CD14-positive monocyte (primary cell): ENCODE data around the gene GPR68. TPM values are rescaled to one million over a fixed set of nuclear protein-coding genes. Genes with fewer than 3 reads are reported as not detected.

Experiments
- DNase-seq, 3 donors: peaks; one replicate each; pipeline ENCODE4 v3.0.0-alpha.2; 2011 to 2022
- H2AFZ ChIP-seq: 2 replicates; pipeline ENCODE4 v1.6.0; 2012; ENCODE audit warnings: mild to moderate bottlenecking, low read depth, low read length, inconsistent platforms; ENCODE audit not compliant: insufficient read depth, poor library complexity, severe bottlenecking
- H3K27ac ChIP-seq, 2 donors: 1 replicate in 1 of 2; 2 replicates in 1 of 2; pipeline ENCODE4 v1.5.1; 2012 to 2013; ENCODE audit warnings: low read length in 2 of 2, control low read depth in 1 of 2, inconsistent platforms in 1 of 2, low read depth in 1 of 2, mild to moderate bottlenecking in 1 of 2
- H3K27me3 ChIP-seq, 2 donors: one replicate each; pipeline versions ENCODE4 v1.6.0 to v1.6.1; 2011 to 2013; ENCODE audit warnings: low read length in 2 of 2; ENCODE audit not compliant: control insufficient read depth in 2 of 2, insufficient read depth in 2 of 2
- H3K36me3 ChIP-seq, 2 donors: replicated peaks in 1 of 2; 1 replicate in 1 of 2; 2 replicates in 1 of 2; pipeline versions ENCODE4 v1.5.1 to v1.6.1; 2012 to 2013; ENCODE audit warnings: low read length in 2 of 2, control low read depth in 1 of 2, inconsistent platforms in 1 of 2, mild to moderate bottlenecking in 1 of 2; ENCODE audit not compliant: insufficient read depth in 2 of 2, control insufficient read depth in 1 of 2
- H3K4me1 ChIP-seq, 2 donors: 1 replicate in 1 of 2; 2 replicates in 1 of 2; pipeline versions ENCODE4 v1.5.1 to v1.6.1; 2012 to 2013; ENCODE audit warnings: low read length in 2 of 2, control low read depth in 1 of 2, inconsistent platforms in 1 of 2, mild to moderate bottlenecking in 1 of 2, moderate library complexity in 1 of 2; ENCODE audit not compliant: insufficient read depth in 2 of 2, control insufficient read depth in 1 of 2
- H3K4me2 ChIP-seq: replicated peaks from 2 replicates; pipeline ENCODE3; 2012; ENCODE audit warnings: low read length, moderate library complexity, mild to moderate bottlenecking; ENCODE audit not compliant: poor library complexity, severe bottlenecking; ENCODE audit errors: extremely low read depth
- H3K4me3 ChIP-seq, 3 experiments: fragments of 200-600 bp in 1 of 3; sonication (generic) in 1 of 3; replicated peaks in 1 of 3; 1 replicate in 2 of 3; 2 replicates in 1 of 3; pipeline ENCODE4 v1.5.1; 2011 to 2013; ENCODE audit warnings: low read length in 3 of 3, mild to moderate bottlenecking in 3 of 3, control low read depth in 2 of 3, low read depth in 2 of 3, inconsistent platforms in 1 of 3, moderate library complexity in 1 of 3
- H3K79me2 ChIP-seq: 2 replicates; pipeline ENCODE4 v1.6.0; 2012; ENCODE audit warnings: mild to moderate bottlenecking, control low read depth, inconsistent platforms, low read length, moderate library complexity; ENCODE audit not compliant: insufficient read depth
- H3K9ac ChIP-seq: 2 replicates; pipeline ENCODE4 v1.6.0; 2017; ENCODE audit warnings: low read length, mild to moderate bottlenecking; ENCODE audit not compliant: insufficient read depth, poor library complexity, severe bottlenecking
- H3K9me3 ChIP-seq, 2 donors: replicated peaks in 1 of 2; 1 replicate in 1 of 2; 2 replicates in 1 of 2; pipeline versions ENCODE4 v1.5.1 to v1.6.1; 2012 to 2013; ENCODE audit warnings: low read length in 2 of 2, control low read depth in 1 of 2; ENCODE audit not compliant: control insufficient read depth in 1 of 2, insufficient read depth in 1 of 2
- H4K20me1 ChIP-seq: 2 replicates; pipeline ENCODE4 v1.6.0; 2012; ENCODE audit warnings: mild to moderate bottlenecking, low read length, control low read depth, moderate library complexity; ENCODE audit not compliant: insufficient read depth
- H3K27ac Mint-ChIP-seq, 7 donors: one replicate each; pipeline ENCODE4 v1.8.0; 2020; ENCODE audit warnings: mild to moderate bottlenecking in 7 of 7, mixed read lengths in 7 of 7, moderate library complexity in 6 of 7, inconsistent platforms in 2 of 7
- H3K27me3 Mint-ChIP-seq, 3 donors: one replicate each; pipeline ENCODE4 v1.8.0; 2021 to 2022; ENCODE audit warnings: low read depth in 3 of 3, mild to moderate bottlenecking in 3 of 3, mixed read lengths in 3 of 3, moderate library complexity in 3 of 3, inconsistent platforms in 1 of 3
- H3K36me3 Mint-ChIP-seq, 2 donors: one replicate each; pipeline ENCODE4 v1.8.0; 2020; ENCODE audit warnings: mixed read lengths in 2 of 2, inconsistent platforms in 1 of 2, mild to moderate bottlenecking in 1 of 2
- H3K4me1 Mint-ChIP-seq: one replicate; pipeline ENCODE4 v1.8.0; 2020; ENCODE audit warnings: mild to moderate bottlenecking, mixed read lengths
- H3K4me3 Mint-ChIP-seq, 2 donors: one replicate each; pipeline ENCODE4 v1.8.0; 2020; ENCODE audit warnings: mild to moderate bottlenecking in 2 of 2, mixed read lengths in 2 of 2, moderate library complexity in 1 of 2
- H3K9me3 Mint-ChIP-seq, 7 donors: one replicate each; pipeline ENCODE4 v1.8.0; 2020 to 2022; ENCODE audit warnings: mixed read lengths in 7 of 7, mild to moderate bottlenecking in 6 of 7, moderate library complexity in 6 of 7, inconsistent platforms in 2 of 7
- CTCF ChIP-seq: fragments of 200-600 bp; IDR thresholded peaks from one replicate; pipeline ENCODE4 v1.8.0; 2022; ENCODE audit warnings: antibody characterized with exemption, mild to moderate bottlenecking
- WGBS: methylation state at CpG from one replicate; pipeline ENCODE4 v1.1.5; 2013; ENCODE audit warnings: missing lambda C conversion rate; ENCODE audit not compliant: insufficient coverage; 5-methylcytosine and 5-hydroxymethylcytosine counted together
- intact Hi-C, 2 donors: fragments of 100-400 bp; cut with micrococcal nuclease; formaldehyde crosslinking; loops; one replicate each; pipeline versions ENCODE4 v1.15.0 to v1.15.1; 2023
- polyA plus RNA-seq, 3 donors: library from polyadenylated mRNA; depleted of rRNA in 1 of 3; unstranded in 2 of 3; stranded (reverse) in 1 of 3; fragments of 300-500 nt in 2 of 3; fragments of >200 nt in 1 of 3; fragmentation: Illumina TruSeq in 2 of 3; gene quantifications; 1 replicate in 2 of 3; 2 replicates in 1 of 3; pipeline ENCODE4 v1.2.3, GENCODE V29; 2012 to 2021

The GPR68 gene
- polyA plus RNA-seq, 3 donors: 0.05 to 0.07 TPM; not detected in 1

GRCh38 chr14:91193069-91193468 lies 51.4 kb downstream of the GPR68 start:
- Histone ChIP-seq H3K4me3 (no peak overlapping the region), H3K79me2 (no peaks in the 10 kb centered on the region), H3K9ac (no peak overlapping the region), H4K20me1 (no peaks in the 10 kb centered on the region), H3K27ac (no peak overlapping the region), H3K36me3 (peaks cover 85 to 100% of the 10 kb centered on the region in 2 donors), H2AFZ (no peak overlapping the region), H3K27me3 (no peaks in the 10 kb centered on the region), H3K4me1 (no peaks in the 10 kb centered on the region), H3K9me3 (no peaks in the 10 kb centered on the region), H3K4me2 (no peak overlapping the region)
- no peaks in the 10 kb centered on the region for H3K9me3 Mint-ChIP-seq
- 95% methylated on average over 7 of the region's 12 CpGs for WGBS
- no peak for DNase-seq
- no peaks in the 10 kb centered on the region for H3K4me1 Mint-ChIP-seq
- no peak for TF ChIP-seq CTCF
- peaks cover 79 to 95% of the 10 kb centered on the region in 2 donors for H3K36me3 Mint-ChIP-seq
- peaks cover 0 to 3% (median 2%) of the 10 kb centered on the region in 3 donors for H3K27me3 Mint-ChIP-seq
- H3K4me3 Mint-ChIP-seq: no peak overlapping the region
- intact Hi-C loops: no loop called here
- H3K27ac Mint-ChIP-seq: peak overlapping the region in 4 of 7 donors; percentile 7 to 36 (median 22)

GRCh38 chr14:91190853-91191252 lies 53.7 kb downstream of the GPR68 start:
- intact Hi-C loops: no loop called here
- Histone ChIP-seq H3K79me2 (no peaks in the 10 kb centered on the region), H3K27me3 (no peaks in the 10 kb centered on the region), H3K9ac (no peak overlapping the region), H3K4me2 (no peak overlapping the region), H4K20me1 (no peaks in the 10 kb centered on the region), H3K4me3 (no peak overlapping the region), H3K27ac (no peak overlapping the region), H2AFZ (no peak overlapping the region), H3K4me1 (no peaks in the 10 kb centered on the region), H3K36me3 (peaks cover 83 to 100% of the 10 kb centered on the region in 2 donors), H3K9me3 (no peaks in the 10 kb centered on the region)
- DNase-seq: no peak
- no peaks in the 10 kb centered on the region for H3K9me3 Mint-ChIP-seq
- no peaks in the 10 kb centered on the region for H3K4me1 Mint-ChIP-seq
- WGBS: 95% methylated on average over 9 of the region's 9 CpGs
- TF ChIP-seq CTCF: no peak
- peaks cover 80 to 95% of the 10 kb centered on the region in 2 donors for H3K36me3 Mint-ChIP-seq
- no peak overlapping the region for H3K4me3 Mint-ChIP-seq
- H3K27me3 Mint-ChIP-seq: peaks cover 0 to 3% (median 0%) of the 10 kb centered on the region in 3 donors
- peak overlapping the region in 1 of 7 donors; percentile 77 for H3K27ac Mint-ChIP-seq
